Inferior parietal cortex (tissue), 1 donor: ENCODE results near the gene MRM2.
A peak's percentile ranks its signal among the peaks of the same experiment; 100 is the strongest.

ENCODE experiments used
- DNase-seq: peaks from one replicate; pipeline ENCODE4 v3.0.0-alpha.2; 2016; ENCODE audit errors: extremely low spot score

Gene MRM2

DNA sequence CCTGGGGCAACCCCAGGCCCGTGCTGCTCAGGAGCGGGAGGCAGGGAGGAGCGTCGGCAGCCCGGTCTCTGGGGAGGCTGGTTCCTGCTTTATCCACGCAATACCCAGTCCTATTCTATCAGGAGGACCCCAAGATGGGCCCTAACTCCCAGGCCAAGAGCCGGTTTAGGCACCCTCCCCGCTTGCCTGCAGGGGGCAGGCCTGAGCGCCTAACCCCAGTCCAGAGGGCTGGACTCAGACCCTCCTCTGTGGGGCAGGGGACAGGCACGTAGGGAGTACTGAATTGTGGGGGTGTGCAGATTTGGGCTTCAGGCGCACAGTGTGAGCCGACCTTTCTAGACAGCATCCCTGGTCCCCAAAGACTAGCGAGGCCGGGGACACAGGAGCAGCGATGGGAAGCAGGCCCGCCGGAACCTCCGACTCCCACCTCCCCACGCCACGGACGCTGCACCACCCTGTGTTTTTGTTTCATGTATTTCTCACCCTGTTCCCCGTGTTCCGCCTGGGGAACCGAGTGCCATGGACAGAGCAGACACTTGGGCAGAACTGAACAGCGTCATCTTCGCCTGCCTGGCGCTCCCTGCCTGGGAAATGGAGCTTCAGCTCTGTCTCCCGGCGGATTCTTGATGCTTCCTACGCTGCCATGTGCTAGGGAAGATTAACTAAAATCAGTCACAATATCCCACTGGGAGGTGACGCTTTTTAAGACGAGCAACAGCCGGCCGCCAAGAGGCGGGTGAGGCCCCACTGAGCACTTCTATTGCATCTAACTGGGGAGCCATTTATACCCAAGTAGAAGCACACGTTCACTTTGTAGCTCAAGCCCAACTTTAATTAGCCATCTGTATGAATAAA is 5.4 kb upstream of the MRM2 start:
- DNase-seq = no peak

- DNase-seq = no peak
Observed at GRCh38 chr7:2245883-2246675, 4.1 kb upstream of the MRM2 start.

DNA sequence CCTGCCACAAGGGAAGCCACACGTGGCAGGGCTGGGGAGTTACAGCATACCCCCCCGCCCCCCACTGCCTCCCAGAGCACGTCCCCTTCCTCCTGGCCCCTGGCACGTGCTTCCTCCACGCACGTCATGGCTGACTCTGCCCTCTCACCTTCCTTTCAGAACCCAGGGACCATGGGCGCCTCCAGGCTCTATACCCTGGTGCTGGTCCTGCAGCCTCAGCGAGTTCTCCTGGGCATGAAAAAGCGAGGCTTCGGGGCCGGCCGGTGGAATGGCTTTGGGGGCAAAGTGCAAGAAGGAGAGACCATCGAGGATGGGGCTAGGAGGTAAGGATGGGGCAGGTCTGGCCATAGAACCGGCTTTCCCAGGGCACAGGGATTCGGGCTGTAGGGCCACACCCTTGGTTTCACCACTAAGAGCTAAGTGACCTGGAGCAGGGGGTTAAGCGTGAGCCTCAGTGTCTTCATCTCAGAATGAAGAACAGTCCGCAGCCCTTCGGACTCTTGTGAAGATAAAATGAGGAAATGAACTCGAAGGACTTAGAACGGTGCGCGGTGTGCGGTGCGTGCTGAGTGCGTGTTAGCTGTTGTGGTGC is 2.5 kb upstream of the MRM2 start:
- no peak for DNase-seq

DNA sequence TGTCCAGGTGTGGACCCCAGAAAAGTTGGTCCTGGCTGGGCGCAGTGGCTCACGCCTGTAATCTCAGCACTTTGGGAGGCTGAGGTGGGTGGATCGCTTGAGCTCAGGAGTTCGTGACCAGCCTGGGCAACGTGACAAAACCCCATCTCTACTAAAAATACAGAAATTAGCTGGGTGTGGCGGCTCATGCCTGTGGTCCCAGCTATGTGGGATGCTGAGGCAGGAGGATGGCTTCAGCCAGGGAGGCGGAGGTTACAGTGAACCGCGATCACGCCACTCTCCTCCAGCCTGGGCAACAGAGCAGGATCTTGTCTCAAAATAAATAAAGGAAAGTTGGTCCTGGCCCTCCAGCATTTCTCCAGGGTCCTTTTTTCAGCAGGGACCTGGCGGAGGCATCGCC is 1.5 kb upstream of the MRM2 start:
- no peak for DNase-seq

GRCh38 chr7:2242541-2243429 is 780 bp upstream of the MRM2 start:
- DNase-seq = no peak

DNA sequence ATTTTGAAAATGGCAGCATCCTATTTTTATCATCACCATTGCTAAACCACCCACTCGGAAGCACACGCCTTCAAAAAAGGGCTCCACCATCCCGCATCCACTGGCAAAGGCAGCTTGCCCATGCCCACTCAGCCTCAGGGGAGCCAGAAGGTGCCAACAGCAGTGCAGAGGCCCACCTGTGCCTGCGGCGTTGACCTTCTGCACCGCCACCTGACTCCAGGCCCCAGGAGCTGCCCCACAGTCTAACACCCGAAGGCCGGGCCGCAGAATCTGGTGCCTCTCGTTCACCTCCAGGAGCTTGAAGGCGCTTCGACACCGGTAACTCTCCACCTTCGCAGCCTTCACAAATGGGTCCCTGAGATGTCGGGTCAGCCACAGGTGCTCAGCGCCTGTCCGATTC is 2.8 kb downstream of the MRM2 start:
- DNase-seq = no peak

GRCh38 chr7:2237109-2237602 is 4.8 kb downstream of the MRM2 start:
- DNase-seq = no peak

DNA sequence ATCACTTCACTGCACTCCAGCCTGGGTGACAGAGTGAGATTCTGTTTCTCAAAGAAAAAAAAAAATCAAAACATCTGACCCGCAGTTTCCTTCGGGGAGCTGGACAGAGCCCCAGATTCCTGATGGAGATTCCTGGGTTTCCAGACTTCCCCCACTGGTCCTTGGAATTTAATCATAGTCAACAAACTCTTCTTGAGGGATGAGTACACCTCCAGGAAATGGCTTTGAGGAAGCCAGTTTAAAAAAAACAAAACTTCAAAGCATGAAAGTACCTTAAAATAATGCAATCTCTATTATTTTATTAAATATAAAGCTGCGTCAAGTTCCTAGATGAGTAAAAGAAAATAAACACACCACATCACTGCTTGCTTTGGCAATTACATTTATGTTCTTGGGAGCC is 8.1 kb downstream of the MRM2 start:
- DNase-seq = no peak

GRCh38 chr7:2232766-2233520 is 9.1 kb downstream of the MRM2 start, which contains the start of gene MAD1L1:
MAD1L1 (minus strand) TSS chr7:2232945; CDS start chr7:2230133, 2,812 bp downstream.
- DNase-seq = peak; percentile 91

DNA sequence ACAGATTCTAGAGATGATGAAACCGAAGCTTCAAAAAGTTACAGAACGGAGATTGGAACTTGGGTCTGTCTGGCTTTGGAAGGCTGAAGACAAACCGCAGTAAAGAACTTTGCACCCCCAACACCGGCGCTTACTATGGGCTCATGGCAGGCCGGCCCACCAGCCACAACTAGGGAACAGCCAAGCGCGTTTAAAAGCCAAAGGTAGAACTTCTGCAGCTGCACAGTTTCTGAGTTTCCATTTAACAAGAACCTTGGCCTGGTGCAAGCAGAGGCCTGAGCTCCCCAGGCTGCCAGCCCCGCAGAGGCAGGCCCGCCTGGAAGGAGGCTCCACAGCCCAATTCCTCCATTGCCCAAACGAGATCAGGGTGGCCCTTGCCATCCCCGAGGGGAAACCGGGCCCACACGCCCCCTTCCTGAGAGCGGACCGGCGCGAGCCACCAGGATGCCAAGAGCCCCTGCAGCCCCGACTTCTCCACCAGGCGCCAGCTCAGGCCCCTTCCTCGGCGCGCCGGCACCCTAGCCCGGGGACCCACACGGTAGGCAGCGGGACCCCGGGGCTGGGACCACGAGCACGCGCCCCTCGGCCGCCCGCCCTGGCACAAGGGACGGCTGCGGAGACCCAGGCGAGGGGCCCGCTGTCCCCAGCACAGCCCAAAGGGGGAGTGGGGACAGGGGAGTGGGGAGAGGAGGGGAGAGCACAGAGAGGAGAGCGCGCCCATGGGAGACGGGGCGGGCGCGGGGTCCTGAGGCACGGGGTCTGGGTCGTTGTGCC is 9.8 kb downstream of the MRM2 start:
- no peak for DNase-seq

DNA sequence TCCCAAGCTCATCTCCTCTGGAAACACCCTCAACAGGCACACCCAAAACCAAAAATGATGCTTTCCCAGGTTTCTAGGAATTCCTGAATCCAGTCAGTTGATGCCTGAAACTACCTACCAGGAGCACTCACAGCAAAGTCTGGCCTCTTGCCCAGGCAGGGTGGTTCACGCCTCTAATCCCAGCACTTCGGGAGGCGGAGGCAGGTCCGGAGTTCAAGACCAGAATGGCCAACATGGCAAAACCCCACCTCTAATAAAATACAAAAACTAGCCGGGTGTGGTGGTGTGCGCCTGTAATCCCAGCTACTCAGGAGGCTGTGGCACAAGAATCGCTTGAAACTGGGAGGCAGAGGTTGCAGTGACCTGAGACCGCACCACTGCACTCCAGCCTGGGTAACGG is 11.1 kb downstream of the MRM2 start:
- DNase-seq = no peak

GRCh38 chr7:2230226-2230625 is 11.8 kb downstream of the MRM2 start:
- DNase-seq = no peak

- no peak for DNase-seq
Observed at GRCh38 chr7:2229467-2229866, 12.5 kb downstream of the MRM2 start.

- DNase-seq = no peak
Observed at GRCh38 chr7:2228921-2229320, 13.1 kb downstream of the MRM2 start.

GRCh38 chr7:2227699-2228098 is 14.3 kb downstream of the MRM2 start:
- no peak for DNase-seq

DNA sequence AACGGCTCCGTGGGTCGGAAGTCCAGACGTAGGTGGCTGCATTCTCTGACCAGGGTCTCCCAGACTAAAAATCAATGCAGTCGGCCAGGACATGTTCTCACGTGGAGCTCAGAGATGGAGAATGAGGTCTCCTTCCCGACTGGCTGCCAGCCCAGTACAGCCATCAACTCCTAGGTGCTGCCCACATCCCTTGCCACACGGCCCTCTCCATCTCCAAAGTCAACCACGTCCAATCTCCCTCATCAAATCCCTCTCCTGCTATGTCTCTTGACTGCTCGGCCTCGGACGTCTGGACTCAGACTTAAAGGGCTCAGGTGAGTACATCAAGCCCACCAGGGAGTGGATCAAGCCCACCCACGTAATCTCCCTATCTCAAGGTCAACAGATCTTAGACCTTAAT is 16.2 kb downstream of the MRM2 start:
- no peak for DNase-seq

DNA sequence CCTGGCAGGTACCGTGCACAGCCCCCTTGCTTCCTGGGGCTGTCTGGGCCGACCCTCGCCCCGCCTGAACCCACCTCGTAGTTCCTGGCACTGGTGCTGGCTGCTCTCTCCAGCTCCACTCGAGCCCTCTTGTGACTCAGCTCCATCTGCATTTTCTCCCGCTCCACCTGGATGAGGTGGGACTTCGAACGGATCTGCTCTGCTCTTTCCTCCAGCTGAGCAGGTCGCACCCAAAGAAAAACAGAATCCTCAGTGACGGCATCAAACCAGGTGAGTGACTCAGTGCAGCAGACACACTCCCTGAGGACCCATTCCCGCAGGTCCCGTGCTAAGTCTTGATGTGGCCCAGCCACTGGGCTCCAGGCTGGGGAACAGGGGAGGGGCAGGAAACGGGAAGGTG is 16.7 kb downstream of the MRM2 start:
- no peak for DNase-seq

DNA sequence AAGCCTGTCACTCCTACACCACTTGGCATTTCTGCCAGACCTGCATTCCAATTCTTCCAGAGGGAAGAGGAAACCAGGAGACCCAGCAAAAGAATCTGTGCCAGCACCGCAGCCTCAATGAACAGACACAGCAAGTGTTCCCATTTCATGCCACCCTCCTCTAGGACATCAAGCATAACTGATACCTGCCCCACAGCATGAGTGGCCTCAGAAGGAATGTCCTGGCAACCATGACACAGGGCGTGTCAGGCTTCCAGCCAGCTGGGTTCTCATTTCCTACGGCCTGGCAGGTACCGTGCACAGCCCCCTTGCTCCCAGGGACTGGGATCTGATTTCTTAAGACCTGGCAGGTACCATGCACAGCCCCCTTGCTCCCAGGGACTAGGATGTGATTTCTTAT is 17.1 kb downstream of the MRM2 start:
- no peak for DNase-seq

DNA sequence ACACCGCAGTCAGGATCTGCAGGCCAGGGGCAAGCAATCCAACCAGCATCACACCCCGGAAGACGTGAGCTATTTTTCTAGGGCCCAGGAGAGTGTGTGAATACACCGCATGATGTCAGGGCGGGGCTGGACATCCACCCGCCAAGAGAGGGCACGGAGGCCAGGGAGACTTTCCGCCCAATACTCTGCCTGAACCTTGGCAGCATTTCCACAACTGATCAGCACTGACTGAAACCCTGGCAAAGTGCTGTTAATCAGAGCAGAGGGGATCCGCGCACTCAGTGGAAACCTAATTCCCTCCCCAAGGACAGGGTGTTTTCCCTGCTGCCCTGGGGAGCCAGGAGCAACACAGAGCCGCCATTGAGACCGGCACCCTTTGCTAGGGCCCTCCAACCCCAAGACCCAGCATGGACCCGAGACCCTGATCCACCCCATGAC is 17.5 kb downstream of the MRM2 start:
- no peak for DNase-seq

DNA sequence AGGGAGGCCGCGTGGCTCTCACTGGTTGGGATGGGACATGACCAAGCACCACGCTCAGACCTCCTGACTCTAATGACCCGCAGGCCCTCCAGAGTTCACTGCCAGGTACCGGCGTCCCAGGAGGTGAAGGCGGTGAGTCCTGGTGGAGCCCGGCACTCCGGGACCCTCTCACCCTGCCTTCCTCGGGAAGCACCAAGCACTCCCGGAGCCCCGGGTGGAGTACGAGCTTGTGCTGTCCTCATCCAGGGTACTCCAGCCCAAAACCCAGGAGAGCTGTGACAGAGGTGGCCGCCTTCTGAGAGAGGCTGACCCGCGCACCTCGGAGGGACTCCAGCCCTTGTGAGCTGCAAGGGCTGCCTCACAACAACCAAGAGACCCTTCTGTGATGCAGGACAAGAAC is 18.7 kb downstream of the MRM2 start:
- no peak for DNase-seq
